ENCODE data around the gene ATXN1.

Gene ATXN1

DNA sequence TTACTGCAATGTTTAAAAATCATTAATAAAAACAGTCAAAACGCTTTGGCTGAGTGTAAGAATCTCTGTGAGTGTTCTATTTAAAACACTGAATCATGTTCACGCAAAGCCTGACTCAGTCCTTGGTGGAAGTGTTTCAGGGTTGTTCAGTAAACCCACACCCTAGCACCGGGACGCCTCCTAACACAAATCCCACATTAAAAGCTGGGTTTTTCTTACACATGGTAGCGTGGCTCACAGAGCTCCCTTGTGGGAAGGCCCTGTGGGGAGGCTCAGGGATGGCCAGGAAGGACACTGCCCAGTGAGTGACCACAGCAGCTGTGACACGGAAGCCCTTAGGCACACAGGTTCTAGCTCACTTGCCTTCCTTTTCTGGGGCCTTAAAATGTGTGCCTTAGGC is 442.7 kb downstream of the ATXN1 start:
- TF ChIP-seq, protein P1, sequence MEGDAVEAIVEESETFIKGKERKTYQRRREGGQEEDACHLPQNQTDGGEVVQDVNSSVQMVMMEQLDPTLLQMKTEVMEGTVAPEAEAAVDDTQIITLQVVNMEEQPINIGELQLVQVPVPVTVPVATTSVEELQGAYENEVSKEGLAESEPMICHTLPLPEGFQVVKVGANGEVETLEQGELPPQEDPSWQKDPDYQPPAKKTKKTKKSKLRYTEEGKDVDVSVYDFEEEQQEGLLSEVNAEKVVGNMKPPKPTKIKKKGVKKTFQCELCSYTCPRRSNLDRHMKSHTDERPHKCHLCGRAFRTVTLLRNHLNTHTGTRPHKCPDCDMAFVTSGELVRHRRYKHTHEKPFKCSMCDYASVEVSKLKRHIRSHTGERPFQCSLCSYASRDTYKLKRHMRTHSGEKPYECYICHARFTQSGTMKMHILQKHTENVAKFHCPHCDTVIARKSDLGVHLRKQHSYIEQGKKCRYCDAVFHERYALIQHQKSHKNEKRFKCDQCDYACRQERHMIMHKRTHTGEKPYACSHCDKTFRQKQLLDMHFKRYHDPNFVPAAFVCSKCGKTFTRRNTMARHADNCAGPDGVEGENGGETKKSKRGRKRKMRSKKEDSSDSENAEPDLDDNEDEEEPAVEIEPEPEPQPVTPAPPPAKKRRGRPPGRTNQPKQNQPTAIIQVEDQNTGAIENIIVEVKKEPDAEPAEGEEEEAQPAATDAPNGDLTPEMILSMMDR (IDR thresholded peaks at IDR 0.05; ENCODE audit: control extremely low read depth, extremely low read depth, low read depth, missing control alignments), result no peak
- no peak for DNase-seq (ENCODE audit: extremely low spot score)
- POLR2A ChIA-PET, result interaction anchor here (0.6 kb wide), 1 partner anchor 8 kb away, joined by 4 read pairs; no protein-coding TSS in a partner anchor
- CTCF ChIA-PET, result interaction anchor here (1.0 to 6.1 kb wide), 5 partner anchors 10 to 453 kb away, joined by 3 to 48 read pairs (median 7); no protein-coding TSS in a partner anchor

DNA sequence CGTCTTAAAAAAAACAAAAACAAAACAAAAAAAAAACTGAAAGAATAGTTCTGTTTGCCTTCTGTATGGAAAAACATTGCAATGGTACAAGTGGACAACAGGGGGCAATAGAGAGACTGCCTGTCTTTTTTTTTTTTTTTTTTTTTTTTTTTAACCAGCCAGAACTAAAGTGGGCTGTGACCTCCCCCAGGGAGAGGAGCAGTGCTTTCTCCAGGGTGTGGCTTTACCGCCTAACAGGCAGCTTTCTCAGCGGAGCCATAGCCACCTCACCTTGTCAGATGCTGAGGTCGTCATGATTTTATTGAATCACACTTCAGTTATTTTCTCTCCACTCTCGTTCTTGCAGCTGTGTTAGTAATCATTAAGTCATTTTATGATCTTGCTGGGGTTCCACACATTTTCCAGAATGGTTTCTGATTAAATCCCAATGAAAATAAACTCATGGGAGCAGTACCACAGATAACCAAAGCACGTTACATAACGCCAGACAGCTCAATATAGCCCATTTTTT is 444.5 kb downstream of the ATXN1 start:
- TF ChIP-seq, protein P1 (IDR thresholded peaks at IDR 0.05; ENCODE audit: control extremely low read depth, extremely low read depth, low read depth, missing control alignments), result peak; percentile 53
- ChIA-PET CTCF (interaction anchor here (0.7 to 6.1 kb wide), 19 partner anchors 8 to 647 kb away, joined by 3 to 48 read pairs (median 4); no protein-coding TSS in a partner anchor), POLR2A (no interaction called here)
- peak; percentile 53 for DNase-seq (ENCODE audit: extremely low spot score)

DNA sequence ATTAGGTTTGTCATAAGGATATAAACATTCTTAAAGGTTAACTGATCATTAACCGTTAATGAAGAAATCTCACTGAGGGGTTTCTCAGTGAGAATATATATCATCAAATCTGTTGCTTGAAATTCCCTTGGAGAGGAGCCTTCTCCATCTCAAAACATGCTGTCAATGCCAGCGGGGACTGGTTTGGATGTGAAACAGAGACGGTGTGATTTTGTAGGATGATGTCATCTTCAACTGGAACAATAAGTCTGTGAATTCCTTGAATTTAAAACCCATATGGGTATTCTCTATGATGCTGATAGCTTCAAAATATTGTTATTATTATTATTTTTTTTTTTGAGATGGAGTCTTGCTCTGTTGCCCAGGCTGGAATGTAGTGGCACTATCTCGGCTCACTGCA is 447.0 kb downstream of the ATXN1 start:
- TF ChIP-seq, protein P1 (IDR thresholded peaks at IDR 0.05; ENCODE audit: control extremely low read depth, extremely low read depth, low read depth, missing control alignments), result no peak
- POLR2A ChIA-PET, result no interaction called here
- CTCF ChIA-PET, result no interaction called here
- DNase-seq (ENCODE audit: extremely low spot score), result no peak

DNA sequence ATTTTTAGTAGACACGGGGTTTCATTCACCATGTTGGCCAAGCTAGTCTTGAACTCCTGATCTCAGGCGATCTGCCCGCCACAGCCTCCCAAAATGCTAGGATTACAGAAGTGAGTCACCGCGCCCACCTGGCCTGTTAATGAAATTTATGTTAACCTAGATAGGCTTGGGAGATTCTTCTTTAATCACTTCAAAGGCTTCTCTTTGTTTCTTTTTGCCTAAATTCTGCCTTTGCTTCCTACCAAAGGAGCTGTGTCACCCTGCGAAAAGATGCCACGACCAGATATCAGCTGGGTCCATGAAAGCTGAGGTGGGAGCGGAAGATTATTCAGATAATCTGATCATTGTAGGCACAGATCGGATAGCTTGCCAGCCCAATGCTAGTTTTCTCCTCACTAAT is 447.5 kb downstream of the ATXN1 start:
- no peak for DNase-seq (ENCODE audit: extremely low spot score)
- CTCF ChIA-PET, result interaction anchor here (1.1 to 1.2 kb wide), 2 partner anchors 18 to 28 kb away, joined by 4 to 5 read pairs; no protein-coding TSS in a partner anchor
- POLR2A ChIA-PET, result no interaction called here
- TF ChIP-seq, protein P1 (IDR thresholded peaks at IDR 0.05; ENCODE audit: control extremely low read depth, extremely low read depth, low read depth, missing control alignments), result no peak

DNA sequence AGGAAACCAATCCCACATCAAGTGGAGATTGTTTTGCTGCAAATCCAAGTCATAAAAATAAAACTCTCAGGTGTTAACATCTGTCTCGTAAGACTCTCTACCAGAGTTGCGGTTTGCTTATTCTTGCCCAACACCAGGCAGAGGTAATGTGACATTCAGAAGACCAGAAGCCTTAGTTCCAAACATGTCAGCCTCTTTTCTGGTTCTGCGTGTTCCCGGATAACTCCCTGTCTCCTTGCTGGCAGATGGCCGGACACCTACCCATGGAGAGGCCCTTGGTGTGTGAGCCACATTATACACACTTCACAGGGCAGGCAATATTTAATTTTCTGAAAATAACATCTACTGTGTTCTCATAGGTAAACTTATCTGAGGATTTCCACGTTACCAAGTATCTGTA is 449.5 kb downstream of the ATXN1 start:
- POLR2A ChIA-PET, result no interaction called here
- CTCF ChIA-PET, result interaction anchor here (1.0 to 1.6 kb wide), 4 partner anchors 8 to 26 kb away, joined by 3 to 5 read pairs (median 4); no protein-coding TSS in a partner anchor
- TF ChIP-seq, protein P1 (IDR thresholded peaks at IDR 0.05; ENCODE audit: control extremely low read depth, extremely low read depth, low read depth, missing control alignments), result no peak
- DNase-seq (ENCODE audit: extremely low spot score), result no peak

DNA sequence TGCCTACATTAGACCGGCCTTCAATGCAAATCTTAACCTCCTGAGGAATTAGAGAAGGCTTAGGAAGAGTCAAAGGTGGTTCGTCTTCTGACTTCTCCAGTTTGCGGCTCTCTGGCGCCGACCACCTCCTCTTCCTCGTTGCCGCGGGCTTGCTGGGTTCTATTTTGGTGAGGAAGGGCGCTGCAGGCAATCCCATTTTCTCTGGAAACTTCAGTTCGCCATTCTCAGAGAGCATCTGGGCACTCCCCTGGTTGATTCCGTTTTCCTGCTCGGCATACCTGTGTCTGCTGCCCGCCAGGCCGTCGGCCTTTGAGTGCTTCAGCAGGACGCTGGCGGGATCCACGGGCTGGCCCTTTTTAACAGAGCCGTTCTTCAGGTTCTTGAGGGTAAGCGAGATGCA is 454.9 kb downstream of the ATXN1 start:
- POLR2A ChIA-PET, result no interaction called here
- TF ChIP-seq, protein P1 (IDR thresholded peaks at IDR 0.05; ENCODE audit: control extremely low read depth, extremely low read depth, low read depth, missing control alignments), result no peak
- DNase-seq (ENCODE audit: extremely low spot score), result no peak
- CTCF ChIA-PET, result interaction anchor here (1.0 to 2.3 kb wide), 3 partner anchors 11 to 461 kb away, joined by 3 to 20 read pairs (median 5); partner anchors contain the start of gene ATXN1

Data from GM10248 (cell line).